HG03520 (cell line): ENCODE results near the gene RALGAPA2.

Experiments used
- ATAC-seq: cut with Tn5 transposase; IDR thresholded peaks from one replicate; pipeline ENCODE4 v1.9.1; 2021; ENCODE audit warnings: mild to moderate bottlenecking, moderate library complexity; ENCODE audit not compliant: unreplicated experiment

The RALGAPA2 gene

DNA sequence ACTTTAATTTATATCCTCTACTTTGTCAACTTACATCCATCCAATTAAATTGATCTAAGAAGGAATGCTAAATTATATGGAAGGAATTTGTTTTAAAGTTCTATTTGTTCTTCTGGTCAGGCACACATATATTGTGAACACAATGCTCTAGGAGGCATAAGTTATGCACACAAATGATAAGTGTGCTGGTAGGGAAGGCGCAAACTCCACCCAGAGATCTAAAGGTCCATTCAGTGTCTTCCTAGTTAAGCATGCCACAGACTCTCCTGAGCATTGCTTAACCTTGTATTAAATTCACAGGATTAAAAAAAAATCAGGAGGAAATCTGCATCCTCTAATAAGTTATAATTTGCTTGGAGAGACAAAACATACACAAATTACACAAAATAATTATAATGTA is 127.3 kb downstream of the RALGAPA2 start:
- ATAC-seq = no peak

DNA sequence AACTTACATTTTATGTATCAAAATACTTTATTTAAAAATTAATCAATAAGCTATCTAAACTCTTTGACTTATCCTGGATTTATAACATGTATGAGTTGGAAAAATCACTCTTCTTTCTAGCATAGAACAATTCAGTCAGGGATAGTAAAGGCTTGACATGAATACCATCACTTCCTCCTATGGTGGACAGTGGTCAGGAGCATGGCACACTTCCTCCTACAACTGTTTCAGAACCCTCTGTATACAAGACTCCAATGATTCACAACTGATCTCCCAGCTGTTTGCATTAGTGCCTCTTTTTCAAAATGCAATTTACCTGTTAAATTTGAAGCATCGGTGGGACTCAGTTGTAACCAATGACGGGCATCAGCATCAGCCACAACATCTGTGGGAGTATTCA is 129.7 kb downstream of the RALGAPA2 start:
- no peak for ATAC-seq

DNA sequence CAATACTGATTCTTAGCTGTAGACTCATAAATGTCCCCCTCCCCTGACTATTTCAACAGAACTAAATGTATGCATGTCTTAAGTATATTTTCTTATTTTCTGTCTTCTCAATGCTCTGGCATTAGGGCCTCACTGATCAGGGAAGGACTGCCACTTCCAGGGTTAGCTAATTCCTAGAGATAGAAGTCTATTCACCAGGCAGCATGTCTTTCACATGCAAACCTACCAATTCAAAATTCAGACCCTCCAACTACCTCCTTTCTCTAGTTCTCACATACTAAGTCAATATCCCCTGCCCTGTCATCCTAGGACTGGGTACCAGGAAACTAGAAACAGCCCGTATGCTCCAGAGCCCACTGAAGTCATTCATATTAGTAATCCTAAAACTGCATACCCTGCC is 132.3 kb downstream of the RALGAPA2 start:
- no peak for ATAC-seq

DNA sequence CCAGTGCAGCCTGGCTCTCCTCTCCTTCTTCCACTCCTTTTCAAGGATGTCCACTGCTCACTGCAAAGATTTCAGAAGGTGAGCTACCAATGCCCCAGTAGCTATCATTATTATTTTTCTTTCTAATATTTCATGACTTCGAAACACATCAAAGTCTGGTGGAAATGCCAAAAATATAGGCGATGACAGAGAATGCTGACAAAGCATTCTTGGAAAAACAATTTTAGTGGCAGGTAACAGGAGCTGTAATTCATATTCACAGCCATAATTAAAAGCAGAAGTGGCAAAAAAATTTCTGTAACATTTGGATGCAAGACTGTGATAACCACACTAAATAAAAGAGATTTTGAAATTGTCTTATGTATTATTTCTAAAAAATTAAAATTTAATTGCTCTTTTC is 133.6 kb downstream of the RALGAPA2 start:
- no peak for ATAC-seq

DNA sequence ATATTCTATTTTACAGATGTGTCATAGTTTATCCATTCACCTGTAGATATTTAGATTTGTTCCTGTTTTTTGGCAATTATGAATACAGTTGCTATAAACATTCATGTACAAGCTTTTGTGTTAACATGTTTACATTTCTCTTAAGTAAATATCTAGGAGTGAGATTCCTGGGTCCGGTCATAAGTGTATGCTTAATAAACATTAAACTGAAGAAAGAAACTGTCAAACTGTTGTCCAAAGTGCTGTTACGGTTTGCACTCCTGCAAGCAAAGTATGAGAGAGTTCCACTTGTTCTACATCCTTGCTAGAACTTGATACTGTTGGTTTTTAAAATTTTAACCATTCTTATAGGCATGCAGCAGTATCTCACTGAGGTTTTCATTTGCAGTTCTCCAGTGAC is 138.6 kb downstream of the RALGAPA2 start:
- ATAC-seq = no peak

- no peak for ATAC-seq
Observed at GRCh38 chr20:20571068-20571780, 141.2 kb downstream of the RALGAPA2 start.

- no peak for ATAC-seq
Observed at GRCh38 chr20:20568604-20569205, 143.7 kb downstream of the RALGAPA2 start.

DNA sequence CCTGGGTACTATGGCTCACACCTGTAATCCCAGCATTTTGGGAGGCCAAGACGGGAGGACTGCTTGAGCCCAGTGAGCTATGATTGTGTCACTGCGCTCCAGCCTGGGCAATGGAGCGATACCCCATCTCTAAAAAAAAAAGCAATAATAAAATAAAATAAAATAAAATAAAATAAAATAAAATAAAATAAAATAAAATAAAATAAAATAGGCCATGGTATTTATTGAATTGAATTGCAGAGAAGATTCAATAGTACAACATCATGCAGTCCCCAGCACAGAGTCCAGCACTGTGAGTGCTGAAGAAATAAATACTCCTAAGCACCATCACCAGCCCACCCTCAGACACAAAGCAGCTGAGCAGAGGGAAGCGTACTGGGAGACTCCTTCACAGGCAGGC is 144.7 kb downstream of the RALGAPA2 start:
- ATAC-seq = no peak

DNA sequence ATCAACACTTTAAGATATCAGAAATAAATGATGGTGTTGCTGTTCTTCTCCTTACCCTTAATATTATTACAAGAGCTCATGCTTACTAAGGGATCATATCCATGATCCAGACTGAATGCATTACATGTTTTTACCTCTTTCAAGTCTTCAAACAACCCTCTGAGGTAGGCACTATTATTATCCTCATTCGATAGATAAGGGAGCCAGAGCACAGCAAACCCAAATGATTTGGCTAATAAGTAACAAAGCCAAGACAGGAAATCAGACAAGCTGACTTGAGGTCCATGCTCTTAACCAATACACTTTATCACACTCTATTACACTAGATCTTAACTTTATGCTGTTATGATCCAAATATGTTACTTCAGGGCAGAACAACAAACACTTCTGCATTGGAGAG is 145.9 kb downstream of the RALGAPA2 start:
- ATAC-seq = no peak

DNA sequence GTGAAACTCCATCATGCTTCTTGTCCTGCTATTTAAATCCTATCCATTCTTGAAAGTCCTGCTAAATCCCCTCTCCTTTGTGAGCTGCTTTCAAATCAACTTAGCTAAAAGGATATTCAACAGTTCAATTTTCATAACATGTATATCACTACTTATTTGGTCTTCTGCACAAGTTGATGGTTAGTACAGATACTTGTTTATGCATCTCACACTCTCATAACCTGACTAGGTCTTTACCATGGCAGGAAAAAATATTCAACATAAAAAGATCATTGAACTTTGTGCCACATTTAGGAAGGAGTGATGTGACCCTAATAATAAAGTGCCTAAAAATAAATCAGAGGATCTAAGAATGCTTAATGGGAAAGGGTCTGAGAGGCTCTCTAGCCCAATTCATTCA is 148.2 kb downstream of the RALGAPA2 start:
- no peak for ATAC-seq

DNA sequence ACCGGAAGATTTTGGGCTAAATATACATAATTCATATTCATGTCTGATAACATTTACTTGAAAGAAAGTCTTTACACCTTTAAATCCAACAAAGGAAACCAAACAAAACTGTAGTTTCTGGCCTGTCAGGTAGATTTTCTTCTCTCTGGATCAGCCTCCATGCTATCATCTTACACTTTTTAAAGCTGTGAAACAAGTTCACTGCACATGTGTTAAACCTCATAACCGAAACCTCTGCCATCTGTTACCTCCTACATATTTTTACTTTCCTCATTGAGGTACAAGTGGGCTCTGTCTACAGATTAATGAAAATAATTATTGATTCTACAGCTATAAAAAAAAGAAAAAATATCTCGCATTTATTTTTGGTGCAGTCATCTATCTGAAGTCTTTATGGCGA is 149.9 kb downstream of the RALGAPA2 start:
- no peak for ATAC-seq

GRCh38 chr20:20561841-20562240 is 150.6 kb downstream of the RALGAPA2 start:
- ATAC-seq = no peak

DNA sequence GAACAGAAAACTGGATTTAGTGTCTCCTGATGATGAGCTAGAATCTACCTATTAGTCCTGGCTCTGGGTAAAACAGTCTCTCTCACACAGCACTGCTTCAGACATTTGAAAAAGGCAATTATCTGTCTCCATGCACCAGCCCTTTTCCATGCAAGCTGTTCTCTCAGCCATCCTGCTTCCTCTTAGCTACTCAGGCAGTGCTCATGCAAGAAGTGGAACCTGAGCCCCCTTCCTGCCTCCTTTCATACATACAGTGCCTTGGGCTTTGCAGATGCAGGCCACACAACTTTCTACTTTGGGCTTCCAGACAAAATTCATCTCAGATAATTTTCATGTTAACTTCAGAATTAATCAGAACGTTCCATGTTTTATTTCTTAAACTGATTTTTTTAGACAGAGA is 151.3 kb downstream of the RALGAPA2 start:
- ATAC-seq = no peak

GRCh38 chr20:20557406-20557805 is 155.0 kb downstream of the RALGAPA2 start:
- no peak for ATAC-seq

DNA sequence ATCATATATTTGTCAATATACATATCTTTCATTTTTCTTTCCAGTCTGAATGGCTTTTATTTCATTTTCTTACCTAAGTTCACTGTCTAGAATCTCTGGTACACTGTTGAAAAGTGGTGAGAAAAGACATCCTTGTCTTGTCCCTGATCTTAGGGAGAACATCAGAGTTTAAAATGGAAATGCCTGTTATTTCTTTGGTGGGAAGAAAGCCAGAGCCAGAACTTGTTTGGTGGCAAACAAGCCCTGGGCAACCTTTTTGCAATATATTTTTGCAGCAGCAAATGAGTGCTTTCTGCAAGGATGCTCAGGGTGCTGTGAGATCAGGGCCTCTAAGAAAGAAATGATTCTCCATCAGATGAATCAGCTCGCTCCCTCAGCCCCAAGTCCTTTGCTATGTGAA is 156.6 kb downstream of the RALGAPA2 start:
- ATAC-seq = no peak

- no peak for ATAC-seq
Observed at GRCh38 chr20:20554951-20555350, 157.5 kb downstream of the RALGAPA2 start.

DNA sequence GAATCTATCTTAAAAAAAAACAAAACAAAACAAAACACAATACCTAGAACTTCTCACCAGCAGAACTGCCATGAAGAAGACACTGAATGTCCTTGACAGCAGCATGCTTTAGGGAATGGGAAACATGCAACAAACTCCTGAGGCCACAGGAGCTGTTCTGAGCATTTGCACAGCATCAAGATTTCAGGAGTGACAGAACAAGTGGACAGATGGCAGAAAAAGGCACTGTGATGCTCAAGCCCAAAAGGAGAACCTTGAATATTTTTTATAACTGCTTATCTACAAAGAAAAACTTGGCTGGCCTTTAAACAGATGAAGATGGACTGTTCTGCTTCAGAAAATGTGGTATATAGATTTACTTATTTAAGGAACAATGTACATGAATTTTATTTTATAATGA is 158.9 kb downstream of the RALGAPA2 start:
- ATAC-seq = no peak

- ATAC-seq = no peak
Observed at GRCh38 chr20:20552076-20552475, 160.4 kb downstream of the RALGAPA2 start.

DNA sequence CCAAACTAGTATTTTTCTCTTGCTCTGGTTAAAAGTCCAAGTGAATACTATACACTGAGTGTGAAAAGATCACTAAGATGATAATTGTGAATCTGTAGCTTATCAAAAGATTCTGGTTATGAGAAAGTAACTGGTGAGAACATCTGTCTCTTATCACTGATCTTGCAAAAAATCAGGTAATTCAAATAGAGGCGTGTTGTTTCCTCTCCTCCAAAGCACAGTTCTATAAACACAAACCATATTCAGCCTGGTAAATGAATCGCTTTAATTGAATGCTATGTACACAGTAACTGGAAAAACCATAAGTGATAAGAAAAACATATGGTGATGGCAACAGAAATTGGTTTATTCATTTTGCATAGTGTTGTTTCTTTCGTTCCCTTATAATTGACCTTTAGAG is 161.0 kb downstream of the RALGAPA2 start:
- no peak for ATAC-seq

GRCh38 chr20:20549704-20550103 is 162.7 kb downstream of the RALGAPA2 start:
- ATAC-seq = no peak

- no peak for ATAC-seq
Observed at GRCh38 chr20:20549267-20549612, 163.2 kb downstream of the RALGAPA2 start.

GRCh38 chr20:20548527-20549266 is 163.7 kb downstream of the RALGAPA2 start:
- ATAC-seq = no peak
